Measurements from ENCODE around the gene TBX3. TPM values are rescaled to one million over a fixed set of nuclear protein-coding genes. Genes with fewer than 3 reads are reported as not detected.

TBX3 gene
- total and polyA plus RNA-seq, 5 donors from 2014 or later: not detected

GRCh38 chr12:114672817-114673168 lies 11.2 kb downstream of the TBX3 start:
- no peak overlapping the region for H3K27ac ChIP-seq (ENCODE audit: insufficient read depth, low read length, poor library complexity, severe bottlenecking)
- no peaks in the 10 kb centered on the region for H3K9me3 ChIP-seq (ENCODE audit: control insufficient read depth in 2 of 2, low read length in 2 of 2)
- DNase-seq: no peak
- H3K4me3 ChIP-seq (ENCODE audit: low read depth, low read length): no peak overlapping the region
- no peaks in the 10 kb centered on the region for H3K36me3 ChIP-seq (ENCODE audit: control insufficient read depth, insufficient read depth, low read length)
- Mint-ChIP-seq H3K9me3 (peaks cover 0 to 7% (median 0%) of the 10 kb centered on the region in 7 donors), H3K4me1 (peaks cover 0 to 4% (median 0%) of the 10 kb centered on the region in 4 donors), H3K27me3 (peaks cover 72% of the 10 kb centered on the region), H3K4me3 (no peak overlapping the region), H3K27ac (no peak overlapping the region), H3K36me3 (no peaks in the 10 kb centered on the region)
- no peak for ATAC-seq (ENCODE audit: low read depth in 2 of 2)
- no peaks in the 10 kb centered on the region for H3K4me1 ChIP-seq (ENCODE audit: control insufficient read depth, insufficient read depth, low read length, poor library complexity, severe bottlenecking)
- peaks cover 21% of the 10 kb centered on the region for H3K27me3 ChIP-seq (ENCODE audit: control insufficient read depth, insufficient read depth, low read length)

GRCh38 chr12:114671443-114672411 lies 12.2 kb downstream of the TBX3 start:
- Mint-ChIP-seq H3K27me3 (peaks cover 73% of the 10 kb centered on the region), H3K4me1 (peaks cover 0 to 4% (median 0%) of the 10 kb centered on the region in 4 donors), H3K27ac (no peak overlapping the region), H3K9me3 (peaks cover 0 to 7% (median 0%) of the 10 kb centered on the region in 7 donors), H3K4me3 (no peak overlapping the region), H3K36me3 (no peaks in the 10 kb centered on the region)
- ATAC-seq (ENCODE audit: low read depth in 2 of 2) (no peak), DNase-seq (no peak)
- Histone ChIP-seq H3K4me1 (ENCODE audit: control insufficient read depth, insufficient read depth, low read length, poor library complexity, severe bottlenecking) (no peaks in the 10 kb centered on the region), H3K4me3 (ENCODE audit: low read depth, low read length) (no peak overlapping the region), H3K9me3 (ENCODE audit: control insufficient read depth in 2 of 2, low read length in 2 of 2) (no peaks in the 10 kb centered on the region), H3K27ac (ENCODE audit: insufficient read depth, low read length, poor library complexity, severe bottlenecking) (no peak overlapping the region), H3K27me3 (ENCODE audit: control insufficient read depth, insufficient read depth, low read length) (peaks cover 21% of the 10 kb centered on the region), H3K36me3 (ENCODE audit: control insufficient read depth, insufficient read depth, low read length) (no peaks in the 10 kb centered on the region)

DNA sequence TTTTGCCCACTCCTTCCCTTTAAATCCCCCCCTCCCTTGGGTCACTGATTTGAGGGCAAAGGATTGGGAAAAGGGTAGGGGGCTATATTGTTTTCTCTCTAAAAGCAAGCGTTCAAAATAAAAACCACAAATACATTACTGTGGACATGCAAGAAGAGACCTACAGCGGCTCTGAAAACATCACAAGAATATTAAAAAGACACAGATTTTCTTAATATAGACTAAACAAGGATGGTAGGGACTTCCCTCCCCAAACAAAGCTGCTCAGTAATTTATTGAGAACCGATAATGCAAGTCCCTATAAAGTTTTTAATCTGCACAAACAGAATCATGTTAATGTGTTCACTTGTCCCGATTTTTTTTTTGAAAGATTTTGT lies 12.9 kb downstream of the TBX3 start:
- Mint-ChIP-seq H3K27me3 (peaks cover 73% of the 10 kb centered on the region), H3K36me3 (no peaks in the 10 kb centered on the region), H3K27ac (no peak overlapping the region), H3K4me1 (peaks cover 0 to 4% (median 0%) of the 10 kb centered on the region in 4 donors), H3K4me3 (peak overlapping the region in 1 of 4 donors; percentile 75), H3K9me3 (peaks cover 0 to 5% (median 0%) of the 10 kb centered on the region in 7 donors)
- Histone ChIP-seq H3K4me3 (ENCODE audit: low read depth, low read length) (no peak overlapping the region), H3K9me3 (ENCODE audit: control insufficient read depth in 2 of 2, low read length in 2 of 2) (no peaks in the 10 kb centered on the region), H3K27ac (ENCODE audit: insufficient read depth, low read length, poor library complexity, severe bottlenecking) (no peak overlapping the region), H3K4me1 (ENCODE audit: control insufficient read depth, insufficient read depth, low read length, poor library complexity, severe bottlenecking) (no peaks in the 10 kb centered on the region), H3K36me3 (ENCODE audit: control insufficient read depth, insufficient read depth, low read length) (no peaks in the 10 kb centered on the region), H3K27me3 (ENCODE audit: control insufficient read depth, insufficient read depth, low read length) (peaks cover 16% of the 10 kb centered on the region)
- DNase-seq: no peak
- no peak for ATAC-seq (ENCODE audit: low read depth in 2 of 2)

DNA sequence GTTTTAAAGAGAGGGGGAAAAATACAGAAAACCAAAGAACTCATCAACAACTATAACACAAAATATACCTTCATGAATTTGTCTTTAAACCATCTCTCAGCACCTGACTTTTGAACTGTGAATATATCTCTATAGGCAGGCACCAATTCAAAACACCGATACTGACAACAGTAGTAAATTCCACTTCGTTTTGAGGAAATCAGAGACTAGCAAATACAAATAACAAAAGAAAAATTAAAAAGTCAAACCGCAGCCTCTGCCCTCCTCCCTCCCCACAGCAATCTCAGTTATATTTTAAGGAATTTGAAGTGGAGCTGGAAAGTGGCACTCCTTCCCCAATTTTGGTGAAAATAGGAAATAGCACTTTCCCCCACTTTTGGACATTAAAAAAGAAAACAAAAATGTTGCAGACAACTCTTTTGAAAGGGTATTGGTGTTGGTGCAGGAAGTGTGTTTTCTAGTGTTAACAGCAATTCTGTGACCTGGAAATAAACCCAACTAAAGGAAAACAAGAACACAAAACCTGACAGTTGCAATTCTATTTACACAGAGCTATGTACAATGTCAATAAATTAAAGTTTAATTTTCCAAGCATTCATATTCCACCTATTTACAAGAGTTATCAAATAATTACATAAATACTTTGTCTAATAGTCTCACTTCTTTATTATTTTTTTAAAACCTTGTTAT lies 13.5 kb downstream of the TBX3 start:
- Mint-ChIP-seq H3K27me3 (peaks cover 78% of the 10 kb centered on the region), H3K4me1 (peaks cover 0 to 4% (median 0%) of the 10 kb centered on the region in 4 donors), H3K9me3 (peaks cover 0 to 5% (median 0%) of the 10 kb centered on the region in 7 donors), H3K4me3 (peak overlapping the region in 1 of 4 donors; percentile 75), H3K36me3 (no peaks in the 10 kb centered on the region), H3K27ac (no peak overlapping the region)
- H3K27ac ChIP-seq (ENCODE audit: insufficient read depth, low read length, poor library complexity, severe bottlenecking): no peak overlapping the region
- H3K36me3 ChIP-seq (ENCODE audit: control insufficient read depth, insufficient read depth, low read length): no peaks in the 10 kb centered on the region
- ATAC-seq (ENCODE audit: low read depth in 2 of 2) (no peak), DNase-seq (no peak)
- H3K4me3 ChIP-seq (ENCODE audit: low read depth, low read length): no peak overlapping the region
- no peaks in the 10 kb centered on the region for H3K4me1 ChIP-seq (ENCODE audit: control insufficient read depth, insufficient read depth, low read length, poor library complexity, severe bottlenecking)
- peaks cover 16% of the 10 kb centered on the region for H3K27me3 ChIP-seq (ENCODE audit: control insufficient read depth, insufficient read depth, low read length)
- no peaks in the 10 kb centered on the region for H3K9me3 ChIP-seq (ENCODE audit: control insufficient read depth in 2 of 2, low read length in 2 of 2)

- H3K27me3 ChIP-seq (ENCODE audit: control insufficient read depth, insufficient read depth, low read length): peaks cover 16% of the 10 kb centered on the region
- peaks cover 0 to 4% (median 0%) of the 10 kb centered on the region in 4 donors for H3K4me1 Mint-ChIP-seq
- ATAC-seq (ENCODE audit: low read depth in 2 of 2): no peak
- H3K27ac ChIP-seq (ENCODE audit: insufficient read depth, low read length, poor library complexity, severe bottlenecking): no peak overlapping the region
- H3K36me3 ChIP-seq (ENCODE audit: control insufficient read depth, insufficient read depth, low read length): no peaks in the 10 kb centered on the region
- H3K27ac Mint-ChIP-seq: no peak overlapping the region
- H3K4me1 ChIP-seq (ENCODE audit: control insufficient read depth, insufficient read depth, low read length, poor library complexity, severe bottlenecking): no peaks in the 10 kb centered on the region
- no peaks in the 10 kb centered on the region for H3K9me3 ChIP-seq (ENCODE audit: control insufficient read depth in 2 of 2, low read length in 2 of 2)
- no peak overlapping the region for H3K4me3 ChIP-seq (ENCODE audit: low read depth, low read length)
- H3K36me3 Mint-ChIP-seq: no peaks in the 10 kb centered on the region
- H3K27me3 Mint-ChIP-seq: peaks cover 78% of the 10 kb centered on the region
- peaks cover 0 to 5% (median 0%) of the 10 kb centered on the region in 7 donors for H3K9me3 Mint-ChIP-seq
- no peak overlapping the region for H3K4me3 Mint-ChIP-seq
- DNase-seq: no peak
Measured at GRCh38 chr12:114669401-114670290, 14.3 kb downstream of the TBX3 start.

- H3K4me1 ChIP-seq (ENCODE audit: control insufficient read depth, insufficient read depth, low read length, poor library complexity, severe bottlenecking): no peaks in the 10 kb centered on the region
- H3K9me3 Mint-ChIP-seq: peaks cover 0 to 5% (median 0%) of the 10 kb centered on the region in 7 donors
- H3K36me3 Mint-ChIP-seq: no peaks in the 10 kb centered on the region
- no peak for ATAC-seq (ENCODE audit: low read depth in 2 of 2)
- no peaks in the 10 kb centered on the region for H3K36me3 ChIP-seq (ENCODE audit: control insufficient read depth, insufficient read depth, low read length)
- peaks cover 82% of the 10 kb centered on the region for H3K27me3 Mint-ChIP-seq
- H3K4me3 Mint-ChIP-seq: no peak overlapping the region
- H3K4me1 Mint-ChIP-seq: peaks cover 0 to 4% (median 0%) of the 10 kb centered on the region in 4 donors
- H3K4me3 ChIP-seq (ENCODE audit: low read depth, low read length): no peak overlapping the region
- no peak for DNase-seq
- H3K27me3 ChIP-seq (ENCODE audit: control insufficient read depth, insufficient read depth, low read length): peaks cover 21% of the 10 kb centered on the region
- no peak overlapping the region for H3K27ac Mint-ChIP-seq
- H3K27ac ChIP-seq (ENCODE audit: insufficient read depth, low read length, poor library complexity, severe bottlenecking): no peak overlapping the region
- no peaks in the 10 kb centered on the region for H3K9me3 ChIP-seq (ENCODE audit: control insufficient read depth in 2 of 2, low read length in 2 of 2)
Measured at GRCh38 chr12:114668886-114669288, 15.1 kb downstream of the TBX3 start.

DNA sequence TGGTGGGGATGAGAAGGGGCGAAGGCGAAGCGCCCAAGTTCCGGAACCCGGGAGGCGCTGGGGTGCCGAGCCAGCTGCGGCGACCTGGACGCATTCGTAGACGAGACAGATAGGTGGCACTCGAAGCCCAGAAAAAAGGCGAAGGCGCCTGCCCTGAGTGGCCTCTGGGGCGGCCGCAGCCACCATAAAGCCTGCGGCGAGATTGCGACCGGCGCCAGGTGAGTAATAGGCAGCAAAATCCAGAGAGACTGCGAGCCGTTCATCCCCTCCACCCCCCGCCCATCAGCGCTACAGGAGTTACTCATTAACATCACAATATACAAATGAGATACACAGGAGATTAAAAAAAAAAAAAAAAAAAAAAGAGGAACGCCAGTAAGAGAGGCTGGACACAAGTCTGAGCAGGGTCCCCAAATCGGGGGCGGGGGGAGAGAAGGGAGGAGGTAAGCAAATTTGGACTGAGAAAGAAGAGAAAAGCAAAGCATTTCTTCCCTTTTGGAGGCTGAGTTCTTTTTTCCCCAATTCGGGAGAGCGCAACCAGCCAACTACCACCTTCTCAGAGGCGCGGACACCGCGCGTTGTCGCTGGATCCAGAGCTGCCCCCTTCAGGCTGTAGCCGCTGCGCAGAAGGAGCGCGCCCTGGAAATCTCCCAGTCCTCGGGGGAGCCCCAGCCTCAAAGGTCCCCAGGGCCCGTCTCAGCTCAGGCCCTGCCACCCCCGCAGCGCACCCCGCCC lies 15.7 kb downstream of the TBX3 start:
- Mint-ChIP-seq H3K36me3 (no peaks in the 10 kb centered on the region), H3K27me3 (peaks cover 82% of the 10 kb centered on the region), H3K27ac (no peak overlapping the region), H3K4me3 (no peak overlapping the region), H3K4me1 (peaks cover 0 to 4% (median 0%) of the 10 kb centered on the region in 4 donors), H3K9me3 (peaks cover 0 to 5% (median 0%) of the 10 kb centered on the region in 7 donors)
- ATAC-seq (ENCODE audit: low read depth in 2 of 2) (no peak), DNase-seq (no peak)
- Histone ChIP-seq H3K27ac (ENCODE audit: insufficient read depth, low read length, poor library complexity, severe bottlenecking) (no peak overlapping the region), H3K36me3 (ENCODE audit: control insufficient read depth, insufficient read depth, low read length) (no peaks in the 10 kb centered on the region), H3K27me3 (ENCODE audit: control insufficient read depth, insufficient read depth, low read length) (peaks cover 24% of the 10 kb centered on the region), H3K4me1 (ENCODE audit: control insufficient read depth, insufficient read depth, low read length, poor library complexity, severe bottlenecking) (no peaks in the 10 kb centered on the region), H3K4me3 (ENCODE audit: low read depth, low read length) (no peak overlapping the region), H3K9me3 (ENCODE audit: control insufficient read depth in 2 of 2, low read length in 2 of 2) (no peaks in the 10 kb centered on the region)

Measured in CD4-positive, CD25-positive, alpha-beta regulatory T cell (primary cell).